Measurements from ENCODE around the gene CAMK2D.

CAMK2D gene

GRCh38 chr4:113601636-113602035, 159.9 kb downstream of the CAMK2D start:
- no peak for TF ChIP-seq CTCF (IDR thresholded peaks at IDR 0.05)

GRCh38 chr4:113596396-113596795, 165.1 kb downstream of the CAMK2D start:
- H3K4me3 ChIP-seq (ENCODE audit: low read depth in 1 of 2, low read length in 1 of 2), result no peak overlapping the region
- no peak overlapping the region for H3K27ac ChIP-seq
- no peaks in the 10 kb centered on the region for H3K36me3 ChIP-seq
- H3K4me1 ChIP-seq (ENCODE audit: control insufficient read depth in 1 of 2, insufficient read depth in 1 of 2, low read depth in 1 of 2, low read length in 1 of 2), result no peaks in the 10 kb centered on the region
- TF ChIP-seq CTCF (IDR thresholded peaks at IDR 0.05), result no peak
- no peaks in the 10 kb centered on the region for H3K27me3 ChIP-seq
- H3K9me3 ChIP-seq, result no peaks in the 10 kb centered on the region

More at GRCh38 chr4:113601636-113602035, 159.9 kb downstream of the CAMK2D start:
- Histone ChIP-seq H3K27ac (no peak overlapping the region), H3K27me3 (no peaks in the 10 kb centered on the region), H3K4me1 (ENCODE audit: control insufficient read depth in 1 of 2, insufficient read depth in 1 of 2, low read depth in 1 of 2, low read length in 1 of 2) (no peaks in the 10 kb centered on the region), H3K9me3 (no peaks in the 10 kb centered on the region), H3K4me3 (ENCODE audit: low read depth in 1 of 2, low read length in 1 of 2) (no peak overlapping the region), H3K36me3 (no peaks in the 10 kb centered on the region)

GRCh38 chr4:113594231-113594556, 167.3 kb downstream of the CAMK2D start:
- H3K4me3 ChIP-seq (ENCODE audit: low read depth in 1 of 2, low read length in 1 of 2), result no peak overlapping the region
- no peak overlapping the region for H3K27ac ChIP-seq
- H3K9me3 ChIP-seq, result no peaks in the 10 kb centered on the region
- H3K27me3 ChIP-seq, result no peaks in the 10 kb centered on the region
- TF ChIP-seq CTCF (IDR thresholded peaks at IDR 0.05), result no peak
- no peaks in the 10 kb centered on the region for H3K4me1 ChIP-seq (ENCODE audit: control insufficient read depth in 1 of 2, insufficient read depth in 1 of 2, low read depth in 1 of 2, low read length in 1 of 2)
- H3K36me3 ChIP-seq, result no peaks in the 10 kb centered on the region

GRCh38 chr4:113593400-113594230, 167.9 kb downstream of the CAMK2D start:
- no peak overlapping the region for H3K27ac ChIP-seq
- no peaks in the 10 kb centered on the region for H3K9me3 ChIP-seq
- no peak overlapping the region for H3K4me3 ChIP-seq (ENCODE audit: low read depth in 1 of 2, low read length in 1 of 2)
- no peak for TF ChIP-seq CTCF (IDR thresholded peaks at IDR 0.05)
- no peaks in the 10 kb centered on the region for H3K36me3 ChIP-seq
- no peaks in the 10 kb centered on the region for H3K27me3 ChIP-seq
- no peaks in the 10 kb centered on the region for H3K4me1 ChIP-seq (ENCODE audit: control insufficient read depth in 1 of 2, insufficient read depth in 1 of 2, low read depth in 1 of 2, low read length in 1 of 2)

- no peaks in the 10 kb centered on the region for H3K27me3 ChIP-seq
- TF ChIP-seq CTCF (IDR thresholded peaks at IDR 0.05), result no peak
- no peak overlapping the region for H3K27ac ChIP-seq
- H3K4me3 ChIP-seq (ENCODE audit: low read depth in 1 of 2, low read length in 1 of 2), result no peak overlapping the region
- no peaks in the 10 kb centered on the region for H3K36me3 ChIP-seq
- no peaks in the 10 kb centered on the region for H3K4me1 ChIP-seq (ENCODE audit: control insufficient read depth in 1 of 2, insufficient read depth in 1 of 2, low read depth in 1 of 2, low read length in 1 of 2)
- no peaks in the 10 kb centered on the region for H3K9me3 ChIP-seq
Measured at GRCh38 chr4:113591982-113592381, 169.6 kb downstream of the CAMK2D start.
